Mesothelial cell of epicardium (in vitro differentiated cells): ENCODE results near the gene BET1L. TPM values are rescaled to one million over a fixed set of nuclear protein-coding genes. Genes with fewer than 3 reads are reported as not detected.
"Not testable (repeated sequence)": the region's sequence is repeated elsewhere in the genome, so short reads cannot be mapped to it uniquely, and the experiment has no call there.

ENCODE experiments used
- DNase-seq, 2 experiments: peaks; one replicate each; pipeline ENCODE4 v3.0.0; 2021; ENCODE audit warnings: low spot score in 2 of 2; ENCODE audit not compliant: unreplicated experiment in 2 of 2
- H3K27ac Mint-ChIP-seq: 2 replicates; pipeline ENCODE4 v1.8.0; 2021; ENCODE audit warnings: mixed read lengths
- H3K27me3 Mint-ChIP-seq: 2 replicates; pipeline ENCODE4 v1.8.0; 2021; ENCODE audit warnings: low read depth, mixed read lengths
- H3K36me3 Mint-ChIP-seq: 2 replicates; pipeline ENCODE4 v1.8.0; 2021; ENCODE audit warnings: mixed read lengths
- H3K4me1 Mint-ChIP-seq: 2 replicates; pipeline ENCODE4 v1.8.0; 2021; ENCODE audit warnings: mixed read lengths
- H3K4me3 Mint-ChIP-seq: 2 replicates; pipeline ENCODE4 v1.8.0; 2021; ENCODE audit warnings: mild to moderate bottlenecking, moderate library complexity, mixed read lengths
- H3K9me3 Mint-ChIP-seq: 2 replicates; pipeline ENCODE4 v1.8.0; 2021; ENCODE audit warnings: mixed read lengths
- total RNA-seq: library from RNA; stranded (reverse); gene quantifications from 3 replicates; pipeline ENCODE4 v1.2.1, GENCODE V29; 2021
- TF ChIP-seq, protein P1 (sequence below): fragments of 200-600 bp; sonication (generic); IDR thresholded peaks from one replicate; pipeline ENCODE4 v1.5.0; 2021; ENCODE audit warnings: antibody characterized with exemption; ENCODE audit not compliant: unreplicated experiment

BET1L gene
- total RNA-seq, 1 donor from 2014 or later = 68.2 TPM

DNA sequence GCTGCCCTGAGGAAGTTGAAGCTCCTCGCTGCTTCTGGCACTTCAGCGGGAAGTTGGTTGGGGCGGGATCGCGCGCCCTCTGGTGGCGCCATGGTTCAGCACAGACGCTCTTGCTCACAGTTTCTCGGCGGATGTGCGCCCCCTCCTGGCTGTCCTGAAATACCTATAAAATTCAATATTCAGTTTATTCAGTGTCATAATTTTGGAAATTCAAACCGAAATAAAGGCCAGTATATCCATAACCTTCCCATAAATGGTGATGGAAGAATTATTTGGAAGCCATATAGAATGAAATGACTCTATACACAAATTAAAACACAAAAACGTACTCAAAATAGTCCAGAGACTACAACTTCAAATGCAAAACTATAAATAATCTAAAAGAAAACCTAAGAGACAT lies 27.0 kb downstream of the BET1L start:
- H3K27ac Mint-ChIP-seq, DNase-seq, H3K36me3 Mint-ChIP-seq, H3K4me3 Mint-ChIP-seq, H3K4me1 Mint-ChIP-seq, H3K9me3 Mint-ChIP-seq, H3K27me3 Mint-ChIP-seq: not testable (repeated sequence)
- TF ChIP-seq, protein P1, sequence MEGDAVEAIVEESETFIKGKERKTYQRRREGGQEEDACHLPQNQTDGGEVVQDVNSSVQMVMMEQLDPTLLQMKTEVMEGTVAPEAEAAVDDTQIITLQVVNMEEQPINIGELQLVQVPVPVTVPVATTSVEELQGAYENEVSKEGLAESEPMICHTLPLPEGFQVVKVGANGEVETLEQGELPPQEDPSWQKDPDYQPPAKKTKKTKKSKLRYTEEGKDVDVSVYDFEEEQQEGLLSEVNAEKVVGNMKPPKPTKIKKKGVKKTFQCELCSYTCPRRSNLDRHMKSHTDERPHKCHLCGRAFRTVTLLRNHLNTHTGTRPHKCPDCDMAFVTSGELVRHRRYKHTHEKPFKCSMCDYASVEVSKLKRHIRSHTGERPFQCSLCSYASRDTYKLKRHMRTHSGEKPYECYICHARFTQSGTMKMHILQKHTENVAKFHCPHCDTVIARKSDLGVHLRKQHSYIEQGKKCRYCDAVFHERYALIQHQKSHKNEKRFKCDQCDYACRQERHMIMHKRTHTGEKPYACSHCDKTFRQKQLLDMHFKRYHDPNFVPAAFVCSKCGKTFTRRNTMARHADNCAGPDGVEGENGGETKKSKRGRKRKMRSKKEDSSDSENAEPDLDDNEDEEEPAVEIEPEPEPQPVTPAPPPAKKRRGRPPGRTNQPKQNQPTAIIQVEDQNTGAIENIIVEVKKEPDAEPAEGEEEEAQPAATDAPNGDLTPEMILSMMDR = peak; percentile 27

Other genes with a start within 250 kb of the BET1L start
- gene SCGB1C1, start 14.3 kb downstream of the BET1L start, total RNA-seq = not detected in 3 replicates
- 85.2 to 100.0 TPM (median 91.8 TPM) in 3 replicates for gene RIC8A, start 309 bp upstream of the BET1L start, total RNA-seq
- gene SIRT3, start 28.9 kb upstream of the BET1L start, total RNA-seq = 33.2 to 33.7 TPM (median 33.3 TPM) in 3 replicates
- 93.0 to 96.2 TPM (median 93.9 TPM) in 3 replicates for gene PSMD13, start 29.6 kb upstream of the BET1L start, total RNA-seq
- gene NLRP6, start 71.0 kb upstream of the BET1L start, total RNA-seq = not detected in 3 replicates
- gene PGGHG, start 81.7 kb upstream of the BET1L start, total RNA-seq = 101 to 109 TPM (median 103 TPM) in 3 replicates
- gene IFITM5, start 92.1 kb upstream of the BET1L start, total RNA-seq = not detected in 3 replicates
- gene IFITM2, start 100.4 kb upstream of the BET1L start, total RNA-seq = 208 to 224 TPM (median 210 TPM) in 3 replicates
- 120 to 128 TPM (median 122 TPM) in 3 replicates for gene IFITM1, start 106.6 kb upstream of the BET1L start, total RNA-seq
- 540 to 561 TPM (median 547 TPM) in 3 replicates for gene IFITM3, start 113.5 kb upstream of the BET1L start, total RNA-seq
- 294 to 314 TPM (median 300 TPM) in 3 replicates for gene B4GALNT4, start 162.1 kb upstream of the BET1L start, total RNA-seq
- 57.5 to 65.7 TPM (median 58.8 TPM) in 3 replicates for gene PKP3, start 186.8 kb upstream of the BET1L start, total RNA-seq
- gene SIGIRR, start 207.6 kb upstream of the BET1L start, total RNA-seq = 35.5 to 42.5 TPM (median 39.2 TPM) in 3 replicates
- gene ANO9, start 234.6 kb upstream of the BET1L start, total RNA-seq = 29.7 to 32.3 TPM (median 30.6 TPM) in 3 replicates
- gene PTDSS2, start 242.9 kb upstream of the BET1L start, total RNA-seq = 39.0 to 49.7 TPM (median 42.1 TPM) in 3 replicates